ENCODE results near the gene UBE2O.
A peak's percentile ranks its signal among the peaks of the same experiment; 100 is the strongest.

- TF ChIP-seq SP1 (IDR thresholded peaks at IDR 0.05) (peak; percentile 70), ATF3 (IDR thresholded peaks at IDR 0.05) (no peak), REST (IDR thresholded peaks at IDR 0.05) (no peak), TAF1 (conservative IDR thresholded peaks at IDR 0.05) (no peak), CTCF (IDR thresholded peaks at IDR 0.05; ENCODE audit: low read depth, low read length, missing input control) (no peak), GABPA (IDR thresholded peaks at IDR 0.05 in 1 of 2, conservative IDR thresholded peaks at IDR 0.05 in 1 of 2) (no peak)
Observed at GRCh38 chr17:76485569-76485968, 32.6 kb upstream of the UBE2O start.

All from liver (tissue), 3 donors.